GM12891 (cell line): Measurements from ENCODE around the gene RGPD8. TPM values are rescaled to one million over a fixed set of nuclear protein-coding genes. Genes with fewer than 3 reads are reported as not detected.
A peak's percentile ranks its signal among the peaks of the same experiment; 100 is the strongest.
"Not testable (repeated sequence)": the region's sequence is repeated elsewhere in the genome, so short reads cannot be mapped to it uniquely, and the experiment has no call there.

Experiments
- DNase-seq: peaks from one replicate; pipeline ENCODE4 v3.0.0; 2011; ENCODE audit warnings: low spot score; ENCODE audit not compliant: insufficient read length
- FAIRE-seq: peaks from 2 replicates; lab custom pipeline; 2011; peaks lifted over from hg19 to GRCh38; lab: Jason Lieb, UNC
- PAX5 ChIP-seq: IDR thresholded peaks from 2 replicates; pipeline ENCODE4 v1.6.1; 2011; ENCODE audit warnings: low read length, moderate library complexity, mild to moderate bottlenecking; ENCODE audit not compliant: insufficient read depth, severe bottlenecking
- POLR2A ChIP-seq: IDR thresholded peaks from 2 replicates; pipeline ENCODE4 v1.6.1; 2011; ENCODE audit warnings: low read depth, low read length, control low read depth
- POLR2AphosphoS5 ChIP-seq: IDR thresholded peaks from 2 replicates; pipeline ENCODE4 v1.6.1; 2011; ENCODE audit warnings: low read depth, low read length, control low read depth
- POU2F2 ChIP-seq: IDR thresholded peaks from 2 replicates; pipeline ENCODE4 v1.6.1; 2011; ENCODE audit warnings: low read depth, mild to moderate bottlenecking, control low read depth, low read length, moderate library complexity
- SPI1 ChIP-seq: IDR thresholded peaks from 2 replicates; pipeline ENCODE4 v1.6.1; 2011; ENCODE audit warnings: low read depth, low read length, control low read depth
- TAF1 ChIP-seq: IDR thresholded peaks from 2 replicates; pipeline ENCODE4 v1.6.1; 2011; ENCODE audit warnings: low read depth, low read length, control low read depth
- polyA plus RNA-seq: library from polyadenylated mRNA; unstranded; fragments of >200 nt; gene quantifications from one replicate; pipeline ENCODE4 v1.2.1, GENCODE V29; 2012; ENCODE audit warnings: low read depth, missing spikeins, inconsistent platforms; ENCODE audit not compliant: missing spikeins

Gene RGPD8
- polyA plus RNA-seq: 1.4 TPM

GRCh38 chr2:112433480-112433879 lies at the start of gene RGPD8:
Gene RGPD8, minus strand, starts transcription at chr2:112433645. Its CDS starts 192 bp downstream, at chr2:112433453.
- not testable (repeated sequence) for FAIRE-seq, DNase-seq

- TF ChIP-seq TAF1 (no peak), SPI1 (no peak), POU2F2 (no peak), PAX5 (no peak), POLR2AphosphoS5 (no peak), POLR2A (no peak)
- FAIRE-seq: peak; percentile 35
- no peak for DNase-seq
Measured at GRCh38 chr2:112483042-112483473, 49.6 kb upstream of the RGPD8 start.

GRCh38 chr2:112482309-112483041 lies 49.0 kb upstream of the RGPD8 start:
- DNase-seq (peak; percentile 21), FAIRE-seq (no peak)
- TF ChIP-seq POU2F2 (no peak), POLR2AphosphoS5 (no peak), TAF1 (no peak), PAX5 (no peak), POLR2A (no peak), SPI1 (no peak)

- TF ChIP-seq POU2F2 (no peak), PAX5 (peak; percentile 42), SPI1 (peak; percentile 54)
- DNase-seq (peak; percentile 79), FAIRE-seq (peak; percentile 50)
Measured at GRCh38 chr2:112481528-112482233, 48.2 kb upstream of the RGPD8 start, which contains the start of gene TTL. Gene TTL, plus strand, starts transcription at chr2:112482156. Its CDS starts 189 bp downstream, at chr2:112482345.

- DNase-seq: peak; percentile 78
- TF ChIP-seq SPI1: no peak
- TF ChIP-seq POU2F2: 0 out of 2 replicates have a peak, but pooled peaks have one; percentile 38
- no peak for TF ChIP-seq POLR2A
- no peak for TF ChIP-seq PAX5
- FAIRE-seq: peak; percentile 90
Measured at GRCh38 chr2:112481050-112481527, 47.6 kb upstream of the RGPD8 start.

- TF ChIP-seq POLR2AphosphoS5: no peak
- no peak for TF ChIP-seq POU2F2
- no peak for TF ChIP-seq POLR2A
- TF ChIP-seq TAF1: no peak
- TF ChIP-seq PAX5: no peak
- no peak for TF ChIP-seq SPI1
- peak; percentile 35 for DNase-seq
- peak; percentile 23 for FAIRE-seq
Measured at GRCh38 chr2:112480530-112481049, 47.1 kb upstream of the RGPD8 start.

- FAIRE-seq: no peak
- no peak for DNase-seq
- TF ChIP-seq POLR2AphosphoS5 (no peak), PAX5 (no peak), POU2F2 (no peak), POLR2A (no peak), TAF1 (no peak), SPI1 (no peak)
Measured at GRCh38 chr2:112476434-112476833, 43.0 kb upstream of the RGPD8 start.

GRCh38 chr2:112474844-112475486 lies 41.5 kb upstream of the RGPD8 start:
- DNase-seq (no peak), FAIRE-seq (no peak)
- TF ChIP-seq POLR2AphosphoS5 (no peak), PAX5 (no peak), POU2F2 (no peak), SPI1 (no peak), TAF1 (no peak), POLR2A (no peak)

- TF ChIP-seq POU2F2: no peak
- no peak for TF ChIP-seq SPI1
- no peak for TF ChIP-seq PAX5
- TF ChIP-seq TAF1: no peak
- no peak for TF ChIP-seq POLR2A
- no peak for TF ChIP-seq POLR2AphosphoS5
- no peak for DNase-seq
- no peak for FAIRE-seq
Measured at GRCh38 chr2:112472547-112473263, 39.3 kb upstream of the RGPD8 start.
